ENCODE measurements around the gene FCN2. TPM values are rescaled to one million over a fixed set of nuclear protein-coding genes. Genes with fewer than 3 reads are reported as not detected.
"Not testable (repeated sequence)": the region's sequence is repeated elsewhere in the genome, so short reads cannot be mapped to it uniquely, and the experiment has no call there.

FCN2 gene
- total RNA-seq, 1 donor from 2014 or later = not detected

DNA sequence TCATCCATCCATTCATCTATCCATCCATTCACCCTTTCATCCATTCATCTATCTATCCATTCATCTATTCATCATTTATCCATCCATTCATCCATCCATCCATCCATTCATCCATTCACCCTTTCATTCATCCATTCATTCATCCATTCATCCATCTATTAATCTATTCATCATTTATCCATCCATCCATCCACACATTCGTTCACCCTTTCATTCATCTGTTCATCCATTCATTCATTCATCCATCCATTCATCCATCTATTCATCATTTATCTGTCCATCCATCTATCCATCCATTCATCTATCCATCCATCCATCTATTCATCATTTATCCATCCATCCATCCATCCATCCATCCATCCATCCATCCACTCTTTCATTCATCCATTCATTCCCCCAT lies 33.9 kb upstream of the FCN2 start:
- no peak for FAIRE-seq
- no peak for DNase-seq (ENCODE audit: low spot score in 2 of 2)

DNA sequence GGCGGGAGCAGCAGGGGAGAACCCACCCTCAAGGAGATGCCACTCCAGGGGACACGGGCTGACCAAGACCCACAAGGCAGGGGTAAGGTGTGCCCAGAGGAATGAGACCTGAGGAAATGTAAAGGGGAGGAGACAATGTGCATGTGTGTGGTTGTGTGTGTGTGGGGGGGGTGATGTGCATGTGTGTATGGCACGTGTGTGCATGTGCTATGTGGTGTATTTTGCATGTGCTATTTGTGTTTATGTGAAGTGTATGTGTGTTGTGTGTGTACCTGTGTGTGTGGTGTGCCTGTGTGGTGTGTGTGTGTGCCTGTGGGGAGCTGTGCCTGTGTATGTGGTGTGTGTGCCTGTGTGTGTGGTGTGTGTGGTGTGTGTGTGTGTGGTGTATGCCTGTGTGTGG lies 33.5 kb upstream of the FCN2 start:
- FAIRE-seq (no peak), DNase-seq (ENCODE audit: low spot score in 2 of 2) (no peak)

DNA sequence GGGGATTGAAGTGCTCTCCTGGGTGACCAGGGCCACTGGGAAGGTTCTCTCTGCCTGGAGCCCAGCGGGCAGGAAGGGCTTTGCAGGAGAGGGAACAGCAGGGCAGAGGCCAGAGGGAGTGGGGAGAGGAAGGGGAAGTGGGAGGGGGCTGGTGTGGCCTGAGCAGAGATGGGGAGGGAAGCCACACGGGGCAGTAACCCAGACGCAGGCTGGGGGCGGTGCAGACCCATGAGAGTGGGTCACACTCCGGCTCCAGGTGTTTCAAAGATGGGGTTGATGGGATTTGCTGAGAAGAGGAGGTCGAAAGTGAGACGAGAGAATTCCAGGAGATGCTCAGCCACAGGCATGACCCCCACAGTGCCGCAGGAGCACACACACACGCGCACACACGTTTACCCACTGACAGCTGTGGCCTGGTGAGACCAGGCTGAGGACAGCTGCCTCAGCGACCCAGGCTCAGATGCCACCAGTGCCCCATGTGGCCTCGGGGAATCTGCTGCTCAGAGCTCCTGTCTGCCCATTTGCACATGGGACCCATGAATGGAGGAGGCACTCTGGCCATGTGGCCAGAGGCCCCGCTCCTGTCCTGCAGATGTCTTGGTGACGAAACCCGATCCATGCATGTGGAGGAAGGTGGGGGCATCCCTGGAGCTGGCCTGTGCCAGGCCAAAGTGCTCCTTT lies 32.7 kb upstream of the FCN2 start:
- FAIRE-seq = no peak
- DNase-seq (ENCODE audit: low spot score in 2 of 2) = no peak

DNA sequence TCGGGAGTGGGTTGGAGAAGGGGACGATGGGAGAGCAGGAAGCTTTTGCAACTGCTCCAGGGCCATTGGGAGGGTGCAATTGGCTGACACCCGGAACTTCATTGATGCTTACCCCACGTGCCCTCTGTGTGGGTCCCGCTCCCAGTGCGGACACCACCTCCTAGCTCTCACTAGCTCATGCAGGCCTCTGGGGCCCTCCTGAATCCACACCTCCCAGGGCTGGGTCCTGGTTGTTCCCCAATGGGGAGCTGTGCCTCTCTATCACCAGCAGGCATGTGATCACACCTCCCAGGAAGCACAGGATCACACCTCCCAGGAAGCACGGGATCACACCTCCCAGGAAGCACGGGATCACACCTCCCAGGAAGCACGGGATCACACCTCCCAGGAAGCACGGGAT lies 32.1 kb upstream of the FCN2 start:
- no peak for DNase-seq (ENCODE audit: low spot score in 2 of 2)
- no peak for FAIRE-seq

DNA sequence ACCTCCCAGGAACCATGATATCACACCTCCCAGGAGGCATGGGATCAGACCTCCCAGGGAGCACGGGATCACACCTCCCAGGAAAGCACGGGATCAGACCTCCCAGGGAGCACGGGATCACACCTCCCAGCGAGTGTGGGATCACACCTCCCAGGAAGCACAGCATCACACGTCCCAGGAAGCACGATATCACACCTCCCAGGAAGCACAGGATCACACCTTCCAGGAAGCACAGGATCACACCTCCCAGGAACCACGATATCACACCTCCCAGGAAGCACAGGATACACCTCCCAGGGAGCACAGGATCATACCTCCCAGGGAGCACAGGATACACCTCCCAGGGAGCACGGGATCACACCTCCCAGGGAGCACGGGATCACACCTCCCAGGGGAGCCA lies 30.0 kb upstream of the FCN2 start:
- no peak for FAIRE-seq
- DNase-seq (ENCODE audit: low spot score in 2 of 2) = no peak

DNA sequence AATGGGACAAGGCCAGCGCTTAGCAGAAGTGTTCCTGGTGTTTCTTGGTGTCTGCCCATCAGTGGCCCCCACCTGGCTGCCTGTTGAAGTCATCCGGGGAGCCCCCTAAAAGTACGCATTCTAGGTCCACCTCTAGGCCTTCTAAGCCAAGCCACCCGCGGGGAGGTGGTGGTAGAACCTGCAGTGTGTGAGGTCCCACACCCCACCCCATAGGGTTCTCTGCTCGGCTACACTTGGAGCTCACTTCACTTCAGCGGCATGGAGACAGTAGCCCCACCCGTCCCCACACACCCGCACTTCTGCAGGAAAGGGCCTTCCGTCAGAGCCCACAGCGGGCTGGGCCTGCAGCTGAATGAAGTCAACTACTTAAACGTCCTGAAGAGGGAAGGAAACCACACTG lies 29.6 kb upstream of the FCN2 start:
- FAIRE-seq = no peak

DNA sequence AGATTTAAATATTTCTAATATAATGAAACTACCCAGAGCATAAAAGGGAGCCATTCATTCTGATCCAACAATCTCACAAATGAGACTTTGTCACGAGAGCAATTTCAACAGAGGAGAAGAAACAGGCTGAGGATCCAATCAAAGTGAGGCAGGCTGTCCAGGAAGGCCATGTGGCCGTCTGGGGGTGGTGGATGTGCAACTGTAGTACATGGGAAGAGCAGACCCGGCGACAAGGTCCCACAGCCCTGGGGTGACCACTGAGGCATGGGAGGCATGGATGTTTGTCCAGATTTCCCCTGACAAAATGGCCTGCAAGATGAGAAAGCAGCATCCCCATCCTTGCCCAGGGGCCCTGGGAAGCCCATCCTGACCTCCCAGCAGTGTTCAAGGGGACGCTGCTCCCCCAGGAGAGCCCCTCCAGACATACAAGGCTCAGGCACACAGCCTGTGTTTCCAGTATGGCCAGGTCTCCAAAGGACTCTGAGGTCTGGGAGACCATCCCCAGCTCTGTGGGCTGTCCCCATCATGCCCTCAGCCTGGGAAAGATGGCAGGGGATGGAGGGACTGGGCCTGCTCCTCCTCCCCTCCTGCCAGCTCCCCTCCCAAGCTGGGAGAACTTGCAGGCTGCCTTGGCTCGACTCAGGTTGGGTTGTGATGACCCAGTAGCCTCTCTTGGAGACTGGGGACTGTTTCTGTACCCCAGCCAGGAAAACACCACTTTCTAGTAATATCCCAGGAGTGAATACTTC lies 27.5 kb upstream of the FCN2 start:
- no peak for FAIRE-seq
- DNase-seq (ENCODE audit: low spot score in 2 of 2) = no peak

More for the DNA sequence above, 29.6 kb upstream of the FCN2 start:
- DNase-seq (ENCODE audit: low spot score in 2 of 2) = no peak

DNA sequence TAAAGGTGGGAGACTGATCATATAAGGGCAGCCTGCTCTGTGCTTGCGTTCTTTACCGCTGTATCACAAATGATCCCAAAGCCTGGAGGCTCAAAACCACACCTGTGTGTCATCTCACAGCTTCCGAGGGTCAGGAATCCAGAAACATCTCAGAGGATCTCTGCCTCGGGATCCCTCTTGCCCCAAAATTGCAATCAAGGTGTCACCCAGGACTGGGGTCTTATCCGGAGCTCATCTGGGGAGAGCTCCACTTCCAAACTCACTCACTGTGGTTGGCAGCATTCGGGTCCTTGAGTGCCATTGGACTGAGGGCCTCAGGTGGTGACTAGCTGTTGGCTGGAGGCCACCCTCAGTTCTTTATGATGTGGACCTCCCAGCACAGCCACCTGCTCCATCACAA lies 26.7 kb upstream of the FCN2 start:
- FAIRE-seq (no peak), DNase-seq (ENCODE audit: low spot score in 2 of 2) (no peak)

DNA sequence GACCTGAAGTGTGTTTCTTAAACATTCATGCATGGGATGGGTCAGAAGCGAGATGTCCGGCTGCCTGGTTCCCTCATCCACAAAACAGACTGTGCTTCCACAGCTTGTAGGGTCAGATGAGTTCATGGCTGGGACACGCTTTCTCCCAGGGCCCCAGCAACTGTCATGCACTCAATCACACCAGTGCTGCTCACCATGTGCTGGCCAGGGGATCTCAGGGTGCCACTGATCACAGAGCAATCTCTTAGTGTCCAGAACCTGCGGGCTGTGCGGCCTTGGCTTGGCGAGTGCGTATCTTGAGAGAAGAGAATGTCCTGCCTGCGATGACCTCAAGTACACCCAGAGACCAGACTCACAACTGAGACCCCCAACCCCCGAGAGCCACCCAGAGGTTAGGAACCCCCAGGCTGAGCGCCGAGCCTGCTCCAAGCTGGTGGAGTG lies 26.0 kb upstream of the FCN2 start:
- no peak for DNase-seq (ENCODE audit: low spot score in 2 of 2)
- no peak for FAIRE-seq

DNA sequence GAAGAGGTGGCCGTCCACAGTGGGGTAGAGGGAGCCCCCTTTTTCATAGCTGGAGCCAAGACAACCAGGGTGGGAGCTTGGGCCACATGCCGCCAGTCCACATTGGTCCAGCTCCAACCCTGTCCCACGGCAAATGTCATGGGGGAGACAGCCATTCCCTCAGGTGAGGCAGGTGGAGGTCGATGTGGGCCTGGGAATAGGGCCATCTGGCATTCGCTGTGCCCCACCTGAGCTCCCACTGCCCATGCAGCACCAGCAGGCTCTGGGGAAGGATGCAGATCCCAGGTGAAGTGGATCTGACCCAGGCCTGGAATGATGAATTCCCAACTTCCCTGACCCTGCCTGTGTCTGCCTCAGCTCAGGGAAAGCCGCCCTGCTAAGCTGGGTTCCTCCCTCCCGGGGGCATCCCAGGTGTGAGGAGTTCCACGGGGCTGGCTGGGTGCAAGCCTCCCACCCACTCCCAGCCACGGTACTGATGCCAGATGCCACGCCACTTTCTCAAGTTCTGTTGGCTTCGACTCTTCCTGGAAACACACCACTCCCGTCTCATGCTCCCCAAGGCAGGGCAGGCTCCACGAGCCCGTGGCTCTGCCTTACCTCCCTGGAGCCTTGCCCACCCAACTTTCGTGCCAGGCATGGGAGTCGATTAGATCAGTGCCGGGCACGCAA lies 25.2 kb upstream of the FCN2 start:
- no peak for DNase-seq (ENCODE audit: low spot score in 2 of 2)
- FAIRE-seq = no peak

DNA sequence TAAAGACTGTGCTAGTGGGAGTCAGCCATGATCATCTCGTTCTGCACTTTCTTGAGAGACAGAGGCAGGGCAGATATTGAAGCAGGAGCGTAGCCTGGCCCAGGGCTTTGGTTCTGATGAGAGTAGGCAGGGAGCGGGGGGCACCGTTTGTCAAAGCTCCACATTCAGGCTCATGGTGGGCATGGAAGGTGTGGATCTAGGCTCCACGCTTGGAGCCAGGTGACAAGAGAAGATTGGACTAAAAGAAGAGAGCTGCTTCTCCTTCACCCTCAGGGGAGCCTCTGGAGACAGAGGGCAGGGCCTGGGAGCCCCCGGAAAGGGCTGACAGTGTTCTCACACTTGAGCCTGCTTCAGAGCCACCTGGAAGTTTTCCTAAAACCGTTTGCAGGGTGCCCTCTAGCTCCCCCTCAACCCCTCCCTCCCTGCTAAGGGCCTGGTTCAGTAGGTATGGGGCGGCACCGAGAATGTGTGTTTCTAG lies 24.7 kb upstream of the FCN2 start:
- FAIRE-seq (no peak), DNase-seq (ENCODE audit: low spot score in 2 of 2) (no peak)

DNA sequence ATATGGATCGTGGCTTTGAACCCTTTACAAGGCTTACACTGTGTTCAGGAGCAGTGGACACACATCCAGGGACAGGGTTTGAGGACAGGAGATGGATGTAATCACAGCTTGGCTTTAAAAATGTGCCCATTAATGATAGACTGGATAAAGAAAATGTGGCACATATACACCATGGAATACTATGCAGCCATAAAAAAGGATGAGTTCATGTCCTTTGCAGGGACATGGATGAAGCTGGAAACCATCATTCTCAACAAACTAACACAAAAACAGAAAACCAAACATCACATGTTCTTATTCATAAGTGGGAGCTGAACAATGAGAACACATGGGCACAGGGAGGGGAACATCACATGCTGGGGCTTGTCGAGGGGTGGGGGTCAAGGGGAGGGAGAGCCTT lies 23.2 kb upstream of the FCN2 start:
- not testable (repeated sequence) for DNase-seq (ENCODE audit: low spot score in 2 of 2); FAIRE-seq

DNA sequence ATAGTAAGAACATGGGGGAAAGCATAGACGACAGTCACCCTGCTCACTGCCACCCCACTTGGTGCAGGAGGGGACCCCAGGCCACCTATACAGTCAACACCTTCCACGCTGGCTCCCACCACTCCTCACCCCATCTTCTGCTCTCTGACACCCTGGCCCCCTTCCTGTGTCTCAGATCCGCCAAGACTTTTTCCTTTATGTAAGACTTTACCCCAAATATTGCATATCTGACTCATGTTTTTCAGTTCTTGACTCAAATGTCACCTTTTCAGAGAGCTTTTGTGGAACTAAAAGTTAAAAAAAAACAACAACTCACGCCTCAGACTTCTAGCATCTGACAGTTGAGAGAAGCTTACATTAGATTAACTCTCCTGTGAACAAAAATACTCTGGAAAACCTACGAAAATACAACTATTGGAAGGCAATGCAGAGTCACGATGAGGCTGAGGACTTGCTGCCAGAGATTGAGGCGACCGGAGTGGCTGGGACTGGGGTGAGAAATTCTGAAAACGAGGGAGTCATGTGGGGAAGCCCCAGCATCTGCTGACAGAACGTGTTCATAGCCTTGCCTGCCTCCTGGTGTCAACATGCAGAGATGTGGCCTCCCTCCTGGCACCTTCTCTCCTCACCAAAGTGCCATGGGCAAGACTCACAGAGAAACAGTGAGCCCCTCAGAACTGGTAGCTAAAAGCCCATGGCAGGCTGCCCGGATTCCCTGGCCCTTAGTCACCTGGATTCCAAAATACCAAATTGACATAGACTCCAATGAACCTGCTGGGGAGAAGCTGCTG lies 22.4 kb upstream of the FCN2 start:
- FAIRE-seq (no peak), DNase-seq (ENCODE audit: low spot score in 2 of 2) (no peak)

DNA sequence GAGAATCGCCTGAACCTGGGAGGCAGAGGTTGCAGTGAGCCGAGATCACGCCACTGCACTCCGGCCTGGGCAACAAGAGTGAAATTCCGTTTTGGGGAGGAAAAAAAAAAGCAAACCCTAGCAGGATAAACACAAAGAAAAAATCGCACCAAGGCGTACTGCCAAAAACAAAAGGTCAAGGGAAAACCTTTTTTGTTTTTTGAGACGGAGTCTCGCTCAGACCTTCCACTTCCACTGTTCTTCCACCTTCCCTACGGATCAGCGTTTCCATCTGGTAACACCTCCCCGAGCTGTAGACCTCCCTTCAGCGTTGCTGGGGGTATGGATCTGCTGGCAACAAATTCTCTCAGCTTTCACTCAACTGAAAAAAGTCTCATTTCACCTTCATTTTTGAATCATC lies 20.1 kb upstream of the FCN2 start:
- DNase-seq (ENCODE audit: low spot score in 2 of 2) = no peak
- no peak for FAIRE-seq

DNA sequence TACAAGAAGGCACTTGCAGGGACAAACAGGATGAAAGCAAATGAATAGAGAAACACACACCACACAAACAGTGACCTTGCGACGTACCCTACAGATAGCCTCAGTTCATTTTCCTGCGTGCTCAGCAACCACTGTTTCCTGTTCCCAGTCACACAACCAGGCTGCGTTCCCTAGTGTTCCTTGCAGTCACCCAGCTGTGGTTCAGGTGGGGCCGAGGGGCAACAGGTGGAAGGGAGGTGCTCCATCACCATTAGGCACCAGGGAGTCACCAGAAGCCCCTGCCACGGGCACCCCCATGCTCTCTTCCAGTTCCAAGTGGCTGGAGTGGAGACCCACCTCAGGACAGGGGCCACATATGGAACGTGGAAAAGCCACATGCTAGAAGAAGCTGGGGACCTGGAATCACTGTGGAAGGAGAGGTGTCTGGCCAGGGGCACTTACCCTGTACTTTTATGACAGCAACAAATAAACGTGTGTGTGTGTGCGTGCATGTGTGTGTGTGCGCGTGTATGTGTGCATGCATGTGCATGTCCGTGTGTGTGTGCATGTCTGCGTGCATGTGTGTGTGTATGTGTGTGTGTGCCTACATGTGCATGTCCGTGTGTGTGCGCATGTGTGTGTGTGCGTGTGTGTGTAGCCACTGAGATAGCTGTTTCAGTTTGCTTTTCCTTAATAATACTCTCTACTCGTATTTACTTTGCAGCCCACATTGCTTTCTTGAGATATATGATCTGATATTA lies 18.8 kb upstream of the FCN2 start:
- FAIRE-seq (no peak), DNase-seq (ENCODE audit: low spot score in 2 of 2) (no peak)

DNA sequence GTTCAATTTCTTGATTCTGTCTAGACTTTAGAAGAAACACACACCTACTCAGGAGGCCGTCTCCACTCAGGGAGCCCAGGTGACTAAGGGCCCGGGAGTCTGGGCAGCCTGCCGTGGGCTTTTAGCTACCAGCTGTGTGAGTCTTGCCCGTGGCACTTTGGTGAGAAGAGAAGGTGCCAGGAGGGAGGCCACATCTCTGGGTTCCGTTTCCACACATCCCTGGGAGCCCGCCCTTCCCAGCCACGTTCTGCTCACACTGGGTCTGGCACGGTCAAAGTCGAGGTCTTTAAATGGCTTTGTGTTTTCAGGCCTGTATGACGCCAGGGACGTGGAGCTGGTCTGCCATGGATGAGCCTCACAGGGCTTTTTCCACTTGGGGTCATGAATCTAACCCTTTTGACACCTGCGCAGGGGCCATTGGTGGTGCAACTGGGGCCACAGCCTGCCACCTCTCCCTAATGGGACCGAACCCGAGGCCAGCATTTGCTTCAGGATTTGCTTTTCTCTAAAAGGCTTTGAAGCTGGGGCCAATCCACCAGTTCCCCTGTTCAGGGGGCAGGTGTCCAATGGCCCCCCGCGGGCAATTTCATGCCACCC lies 17.2 kb upstream of the FCN2 start:
- FAIRE-seq = no peak

DNA sequence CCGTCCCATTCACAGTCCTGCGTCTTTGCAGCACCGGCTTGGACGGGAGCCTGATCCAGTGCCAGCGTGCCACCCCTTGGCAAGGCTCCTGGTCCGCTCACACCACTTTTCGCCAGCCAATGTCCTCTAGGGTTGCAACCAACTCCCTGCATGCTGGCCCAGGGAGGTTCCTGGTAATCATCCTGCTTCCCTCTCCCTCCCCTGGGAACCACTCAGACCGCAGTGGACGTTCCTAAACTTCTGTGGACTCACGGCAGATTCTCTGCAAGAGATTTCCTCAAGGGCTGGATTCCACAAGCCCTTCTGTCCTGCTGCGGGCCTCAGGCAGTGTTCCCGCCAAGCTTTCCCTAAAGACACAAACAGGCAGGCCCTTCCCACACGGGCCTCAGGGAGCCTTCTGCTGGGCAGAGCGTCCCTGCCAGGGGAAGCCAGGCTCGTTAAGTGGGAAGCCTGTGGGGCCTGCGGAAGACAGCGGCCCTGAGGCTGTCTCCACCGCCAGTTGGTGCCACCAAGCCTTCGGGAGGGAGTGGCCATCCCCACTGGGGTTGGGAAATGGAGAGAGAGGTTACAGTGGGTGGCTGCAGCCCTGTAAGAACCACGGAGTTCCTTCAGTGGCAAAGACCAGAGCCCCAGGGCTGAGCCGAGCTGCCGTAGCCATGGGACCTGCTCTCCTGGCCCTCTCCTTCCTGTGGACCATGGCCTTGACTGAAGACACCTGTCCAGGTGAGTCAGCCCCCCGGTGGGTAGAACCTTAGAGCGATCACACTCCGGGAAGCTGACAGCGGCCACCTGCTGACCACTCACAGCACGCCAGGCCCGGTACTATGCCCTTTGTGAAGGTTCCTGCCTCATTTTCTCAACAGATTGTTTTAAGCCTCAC lies 16.4 kb upstream of the FCN2 start:
- DNase-seq (ENCODE audit: low spot score in 2 of 2) (no peak), FAIRE-seq (no peak)

More for the DNA sequence above, 17.2 kb upstream of the FCN2 start:
- DNase-seq (ENCODE audit: low spot score in 2 of 2) = no peak

DNA sequence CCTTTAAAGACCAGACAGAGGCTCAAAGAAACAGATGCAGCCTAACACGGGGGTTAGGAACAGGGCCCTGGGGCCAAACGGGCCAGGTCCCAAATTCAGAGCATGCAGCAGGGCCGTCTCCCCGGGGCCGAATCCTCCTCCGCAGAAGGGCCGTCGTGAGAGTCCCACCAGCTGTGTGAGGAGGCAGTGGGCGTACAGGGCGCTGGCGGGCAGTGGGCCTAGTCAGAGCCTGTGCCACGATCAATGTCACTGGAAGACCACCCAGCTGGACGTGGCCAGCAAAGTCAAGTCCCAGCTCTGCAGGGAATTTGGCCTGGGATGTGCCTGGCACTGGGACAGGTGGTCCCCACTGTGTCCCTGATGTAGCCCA lies 15.8 kb upstream of the FCN2 start:
- DNase-seq (ENCODE audit: low spot score in 2 of 2) (no peak), FAIRE-seq (no peak)
